Glomerular visceral epithelial cell (primary cell): ENCODE results near the gene PARD3.
A peak's percentile ranks its signal among the peaks of the same experiment; 100 is the strongest.

Experiments
- DNase-seq: peaks from one replicate; pipeline ENCODE4 v3.0.0-alpha.2; 2016; ENCODE audit errors: extremely low spot score

The PARD3 gene

GRCh38 chr10:34160595-34160994 is 654.5 kb downstream of the PARD3 start:
- no peak for DNase-seq

DNA sequence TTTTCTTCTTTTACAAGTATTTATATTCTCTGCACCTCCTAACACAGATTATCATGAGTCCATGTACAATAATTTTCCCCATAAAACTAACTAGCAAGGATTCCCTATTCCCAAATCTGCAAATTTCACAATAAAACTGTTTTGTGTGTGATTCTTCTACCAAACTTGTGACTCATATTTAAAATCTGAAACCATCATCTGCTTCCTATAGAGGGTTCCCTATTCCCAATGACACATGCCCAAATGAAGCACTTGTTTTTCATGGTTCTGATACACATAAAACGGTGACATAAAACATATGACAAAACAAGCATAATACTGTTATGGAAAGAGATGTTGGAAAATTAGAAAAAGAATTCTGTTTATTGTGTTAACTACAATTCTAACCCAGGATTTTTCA is 657.6 kb downstream of the PARD3 start:
- DNase-seq = no peak

DNA sequence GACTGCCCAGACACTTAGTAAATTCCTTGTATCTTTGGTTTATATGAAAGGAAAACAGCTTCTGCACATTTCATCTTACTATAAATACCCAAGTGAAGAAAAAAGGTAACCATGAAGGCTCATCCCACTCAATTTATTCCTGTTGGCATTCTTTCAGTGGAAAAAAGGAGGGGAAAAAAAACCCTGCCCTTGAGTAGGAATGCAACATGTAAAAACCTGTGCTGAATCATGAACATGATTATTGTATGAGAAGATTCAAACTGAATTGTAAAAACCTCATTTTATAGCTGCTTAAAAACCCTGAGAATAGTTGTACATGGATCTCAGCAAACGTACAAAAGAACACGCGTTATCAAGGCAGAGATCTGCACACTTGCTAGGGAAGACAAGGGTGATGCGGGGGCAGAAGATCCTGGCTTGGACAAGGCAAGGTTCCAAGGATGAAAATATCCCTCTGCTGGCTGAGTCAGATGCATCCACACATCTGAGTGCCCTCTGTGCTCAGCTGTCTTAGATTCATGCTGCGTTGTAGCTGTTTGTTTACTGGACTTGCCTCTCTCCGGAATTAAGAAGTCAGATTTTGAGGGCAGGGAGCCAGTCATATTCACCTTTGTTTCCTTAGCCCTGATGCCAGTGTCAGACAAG is 658.2 kb downstream of the PARD3 start:
- DNase-seq = no peak

- no peak for DNase-seq
Observed at GRCh38 chr10:34155812-34156211, 659.3 kb downstream of the PARD3 start.

DNA sequence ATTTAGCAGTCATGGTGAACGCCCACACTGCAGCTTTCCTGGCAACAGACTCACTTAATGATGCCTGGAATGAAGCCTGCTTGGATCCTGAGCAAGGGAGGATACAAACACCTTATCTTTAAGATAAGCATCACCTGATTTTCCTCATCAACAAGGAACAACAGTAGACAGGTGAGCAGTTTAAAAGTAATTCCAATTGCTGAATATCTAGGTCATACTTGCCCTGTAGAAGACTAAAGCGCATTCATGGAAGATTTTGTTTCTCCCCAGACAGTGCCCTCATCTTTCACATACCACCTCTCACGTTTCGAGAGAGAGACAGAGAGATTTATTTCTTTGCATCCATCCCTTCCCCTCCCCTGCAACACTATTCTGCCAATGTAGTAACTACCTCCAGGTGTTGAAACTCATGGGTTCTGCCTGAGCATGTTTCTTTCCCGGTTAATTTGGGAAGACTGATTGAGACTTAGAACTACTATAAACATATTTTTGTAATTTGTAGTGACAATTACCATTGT is 660.7 kb downstream of the PARD3 start:
- DNase-seq = no peak

- DNase-seq = no peak
Observed at GRCh38 chr10:34153663-34154382, 661.3 kb downstream of the PARD3 start.

DNA sequence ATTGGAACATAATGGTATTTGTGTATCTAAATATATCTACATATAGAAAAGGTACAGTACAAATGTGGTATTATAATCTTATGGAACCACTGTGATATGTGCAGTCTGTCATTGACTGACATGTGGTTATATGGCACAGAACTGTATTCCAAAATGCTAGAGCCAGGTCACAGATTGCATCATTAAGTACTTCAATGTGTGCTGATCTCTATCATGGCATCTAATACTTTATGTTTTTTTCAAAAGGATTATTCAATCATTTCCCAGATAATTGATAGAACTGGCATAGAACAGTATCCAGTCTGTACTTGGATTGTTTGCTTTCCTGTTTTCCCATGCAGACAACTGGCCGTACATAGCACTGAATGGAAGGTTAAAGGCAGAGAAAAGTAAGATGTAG is 662.7 kb downstream of the PARD3 start:
- DNase-seq = no peak

DNA sequence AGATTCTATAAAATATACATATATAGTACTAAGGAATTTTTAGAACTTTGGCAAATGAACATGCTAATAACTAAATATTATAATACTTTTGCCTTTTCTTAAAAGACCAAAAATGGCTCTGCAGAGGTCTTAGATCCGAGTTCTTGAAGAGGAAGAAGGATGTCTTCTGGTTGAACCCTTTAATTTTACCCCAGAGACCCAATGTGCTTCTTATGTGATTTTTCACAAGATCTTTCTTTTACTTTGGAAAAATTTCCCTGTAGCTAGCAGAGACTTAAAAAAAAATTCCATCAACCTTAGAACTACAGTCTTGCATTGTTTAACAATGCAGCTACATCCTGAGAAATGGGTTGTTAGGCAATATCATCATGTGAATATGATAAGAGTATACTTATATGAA is 663.2 kb downstream of the PARD3 start:
- DNase-seq = no peak

GRCh38 chr10:34151481-34151880 is 663.6 kb downstream of the PARD3 start:
- DNase-seq = no peak

DNA sequence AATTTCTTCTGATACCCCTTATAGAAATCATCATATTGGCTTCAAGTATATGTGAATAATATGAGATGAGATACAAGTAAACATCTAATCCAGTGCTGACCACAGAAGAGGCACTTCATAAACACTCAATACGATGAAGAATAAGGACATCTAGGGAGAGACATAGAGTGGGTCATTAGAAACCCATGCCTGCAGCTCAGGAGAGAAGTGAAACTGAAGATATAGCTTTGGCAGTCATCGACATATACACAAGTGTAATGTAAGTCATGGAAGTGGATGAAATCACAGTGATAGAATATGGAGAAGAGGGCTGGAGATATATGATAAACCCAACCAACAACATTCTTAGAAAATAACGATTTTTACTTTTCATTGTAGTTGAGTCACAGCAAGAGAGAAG is 665.0 kb downstream of the PARD3 start:
- no peak for DNase-seq

DNA sequence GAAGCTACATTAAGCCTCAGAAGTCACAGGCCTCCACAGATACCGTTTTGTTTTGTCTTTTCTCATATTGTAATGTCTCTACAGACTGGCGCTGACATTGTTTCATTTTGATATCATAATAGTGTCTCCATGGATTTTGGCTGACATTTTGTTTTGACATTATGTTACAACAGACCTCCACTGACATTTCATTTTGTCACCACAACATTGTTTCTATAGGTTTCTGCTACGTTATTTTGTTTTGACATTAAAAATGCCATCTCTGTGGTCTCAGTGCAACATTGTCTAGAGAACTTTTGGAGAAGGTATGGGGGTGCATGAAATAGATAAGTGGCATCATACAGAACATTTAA is 666.8 kb downstream of the PARD3 start:
- no peak for DNase-seq

- DNase-seq = no peak
Observed at GRCh38 chr10:34147641-34148304, 667.3 kb downstream of the PARD3 start.

- DNase-seq = peak; percentile 58
Observed at GRCh38 chr10:34145715-34146114, 669.4 kb downstream of the PARD3 start.

DNA sequence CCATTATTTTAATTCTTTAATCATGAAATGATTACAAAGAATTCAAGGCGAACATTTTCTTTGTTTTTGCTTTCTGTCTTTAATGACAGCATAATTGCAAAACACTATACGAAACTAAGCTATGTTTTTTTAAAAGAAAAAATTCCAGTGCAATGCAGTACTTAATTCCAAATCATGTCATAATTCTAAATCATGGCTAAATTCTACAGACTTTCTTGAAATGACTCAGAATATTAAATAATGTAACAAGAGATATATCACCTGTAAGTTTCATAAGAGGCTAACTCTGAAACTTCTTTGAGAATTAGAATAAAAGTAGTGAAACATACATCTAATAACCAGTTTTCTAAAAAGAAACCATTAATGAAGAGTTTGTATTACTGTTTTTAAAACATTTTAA is 671.6 kb downstream of the PARD3 start:
- DNase-seq = no peak

DNA sequence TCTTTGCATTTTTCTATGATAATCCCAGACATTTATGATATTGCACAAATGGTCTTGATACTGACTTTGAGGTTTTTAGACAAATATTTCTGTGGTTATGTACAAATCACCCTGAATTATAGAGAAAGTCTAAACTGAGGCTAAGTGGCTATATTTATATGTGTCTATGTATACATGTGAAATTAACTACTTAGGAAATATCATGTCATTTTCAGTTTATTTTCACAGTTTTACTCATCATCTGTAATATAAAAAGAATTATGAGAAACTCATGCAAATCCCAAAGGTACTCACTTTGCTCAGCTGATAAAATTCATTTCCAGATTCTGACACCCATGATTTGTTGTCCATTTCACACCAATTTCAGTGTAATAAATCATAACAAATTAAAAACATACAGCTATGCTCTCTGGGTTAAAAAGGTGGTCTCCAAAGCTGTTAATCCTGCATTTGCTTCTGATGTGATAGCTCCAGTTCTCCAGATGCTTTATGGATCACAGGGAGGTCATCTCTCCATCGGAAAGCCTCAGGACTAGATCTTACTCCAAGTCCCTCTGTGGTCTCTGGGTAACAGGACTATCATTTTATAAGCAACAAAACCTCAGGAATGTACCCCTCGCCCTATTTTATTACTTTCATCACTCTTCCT is 673.9 kb downstream of the PARD3 start:
- DNase-seq = no peak

DNA sequence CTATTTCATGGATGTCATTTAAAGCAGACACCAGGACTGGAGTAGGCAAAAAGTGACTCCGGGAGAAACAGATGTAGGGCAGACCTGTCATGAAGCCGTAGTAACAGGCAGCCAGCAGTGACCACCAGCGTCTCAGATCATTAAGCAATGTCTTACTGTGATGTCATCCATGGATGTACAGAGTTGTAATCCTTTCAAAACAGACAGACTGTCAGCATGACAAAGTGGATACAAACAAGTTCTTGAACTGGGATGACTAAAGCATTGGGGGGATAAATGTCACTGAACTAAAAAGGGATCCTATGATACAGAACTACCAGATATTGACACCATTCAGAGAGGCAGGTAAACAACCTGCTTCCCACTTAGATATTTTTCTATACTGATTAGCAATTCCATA is 675.5 kb downstream of the PARD3 start:
- DNase-seq = peak; percentile 81

DNA sequence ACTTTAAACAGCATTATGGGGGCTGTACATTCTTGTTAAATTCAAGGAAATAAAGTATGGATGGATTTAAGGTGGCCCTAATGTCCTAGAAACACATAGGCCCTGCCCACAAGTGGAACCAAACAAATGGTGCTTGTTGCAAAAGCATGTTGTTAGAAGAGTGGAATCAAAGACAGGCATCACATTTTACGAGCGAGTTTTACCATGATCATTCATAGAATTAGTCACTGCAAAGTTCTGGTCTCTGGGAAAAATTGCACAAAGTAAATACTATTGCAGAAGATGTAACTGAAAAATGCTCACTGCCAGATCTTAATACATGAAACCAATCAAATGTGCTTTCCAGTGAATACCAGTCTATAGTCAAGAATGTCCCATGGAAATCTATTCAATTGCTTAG is 677.1 kb downstream of the PARD3 start:
- no peak for DNase-seq

- DNase-seq = no peak
Observed at GRCh38 chr10:34137201-34137600, 677.9 kb downstream of the PARD3 start.

- DNase-seq = no peak
Observed at GRCh38 chr10:34135515-34135914, 679.6 kb downstream of the PARD3 start.

GRCh38 chr10:34134602-34135001 is 680.5 kb downstream of the PARD3 start:
- no peak for DNase-seq

- DNase-seq = no peak
Observed at GRCh38 chr10:34133406-34133805, 681.7 kb downstream of the PARD3 start.

- DNase-seq = no peak
Observed at GRCh38 chr10:34131152-34131551, 683.9 kb downstream of the PARD3 start.

- DNase-seq = no peak
Observed at GRCh38 chr10:34127676-34128075, 687.4 kb downstream of the PARD3 start.
